RWPE2 (cell line): Measurements from ENCODE around the gene DSG1.

Source experiments
- ATAC-seq: fragments of 200-7000 bp; cut with Tn5 transposase; 3 replicates; pipeline ENCODE4 v1.9.1; 2021; ENCODE audit warnings: low read depth
- DNase-seq: peaks from one replicate; pipeline ENCODE4 v3.0.0-alpha.2; 2020; ENCODE audit warnings: low spot score
- H3K27ac ChIP-seq: fragments of 450-650 bp; 2 replicates; pipeline ENCODE4 v1.5.1; 2017; ENCODE audit warnings: mild to moderate bottlenecking; ENCODE audit not compliant: poor library complexity, severe bottlenecking
- H3K27me3 ChIP-seq: fragments of 250-450 bp; sonication (Bioruptor Pico); 2 replicates; pipeline ENCODE4 v1.5.1; 2021; ENCODE audit warnings: mild to moderate bottlenecking, moderate library complexity; ENCODE audit not compliant: insufficient read depth, poor library complexity, severe bottlenecking
- H3K36me3 ChIP-seq: fragments of 250-450 bp; sonication (Bioruptor Pico); 2 replicates; pipeline ENCODE4 v1.5.1; 2020; ENCODE audit warnings: low read depth, mild to moderate bottlenecking, moderate library complexity
- H3K4me1 ChIP-seq: fragments of 250-450 bp; sonication (Bioruptor Pico); 2 replicates; pipeline ENCODE4 v1.5.1; 2021; ENCODE audit warnings: mild to moderate bottlenecking, moderate library complexity; ENCODE audit not compliant: insufficient read depth, poor library complexity, severe bottlenecking
- H3K4me3 ChIP-seq: fragments of 250-450 bp; sonication (Bioruptor Pico); 2 replicates; pipeline ENCODE4 v1.5.1; 2021; ENCODE audit warnings: mild to moderate bottlenecking, moderate library complexity; ENCODE audit not compliant: severe bottlenecking
- H3K9me3 ChIP-seq: fragments of 250-450 bp; sonication (Bioruptor Pico); 2 replicates; pipeline ENCODE4 v1.5.1; 2021; ENCODE audit warnings: mild to moderate bottlenecking, moderate library complexity; ENCODE audit not compliant: severe bottlenecking
- TF ChIP-seq, protein P1 (sequence below): fragments of 450-650 bp; IDR thresholded peaks from one replicate; pipeline ENCODE4 v1.5.1; 2017; ENCODE audit warnings: mild to moderate bottlenecking, moderate library complexity; ENCODE audit not compliant: poor library complexity, severe bottlenecking

Gene DSG1

DNA sequence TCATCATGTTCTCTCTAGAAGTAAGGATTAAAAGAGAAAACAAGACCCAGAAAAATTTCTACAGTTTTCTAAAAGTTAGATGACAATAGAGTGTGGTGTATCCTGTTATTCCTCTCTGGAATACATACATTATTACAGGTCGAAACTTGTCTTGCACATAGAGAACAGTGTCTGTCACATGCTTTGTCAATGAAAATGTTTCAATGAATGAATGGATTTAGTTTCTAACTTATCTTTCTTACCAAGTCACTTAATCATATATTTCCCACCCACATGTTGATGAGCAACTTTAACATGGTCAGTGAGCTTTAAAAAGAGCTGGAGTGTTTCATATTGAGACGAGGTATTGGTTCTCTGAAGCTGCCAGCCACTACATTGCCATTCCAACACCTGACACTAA, 63.0 kb downstream of the DSG1 start:
- TF ChIP-seq, protein P1, sequence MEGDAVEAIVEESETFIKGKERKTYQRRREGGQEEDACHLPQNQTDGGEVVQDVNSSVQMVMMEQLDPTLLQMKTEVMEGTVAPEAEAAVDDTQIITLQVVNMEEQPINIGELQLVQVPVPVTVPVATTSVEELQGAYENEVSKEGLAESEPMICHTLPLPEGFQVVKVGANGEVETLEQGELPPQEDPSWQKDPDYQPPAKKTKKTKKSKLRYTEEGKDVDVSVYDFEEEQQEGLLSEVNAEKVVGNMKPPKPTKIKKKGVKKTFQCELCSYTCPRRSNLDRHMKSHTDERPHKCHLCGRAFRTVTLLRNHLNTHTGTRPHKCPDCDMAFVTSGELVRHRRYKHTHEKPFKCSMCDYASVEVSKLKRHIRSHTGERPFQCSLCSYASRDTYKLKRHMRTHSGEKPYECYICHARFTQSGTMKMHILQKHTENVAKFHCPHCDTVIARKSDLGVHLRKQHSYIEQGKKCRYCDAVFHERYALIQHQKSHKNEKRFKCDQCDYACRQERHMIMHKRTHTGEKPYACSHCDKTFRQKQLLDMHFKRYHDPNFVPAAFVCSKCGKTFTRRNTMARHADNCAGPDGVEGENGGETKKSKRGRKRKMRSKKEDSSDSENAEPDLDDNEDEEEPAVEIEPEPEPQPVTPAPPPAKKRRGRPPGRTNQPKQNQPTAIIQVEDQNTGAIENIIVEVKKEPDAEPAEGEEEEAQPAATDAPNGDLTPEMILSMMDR: no peak
- Histone ChIP-seq H3K36me3 (no peaks in the 10 kb centered on the region), H3K27ac (no peak overlapping the region), H3K4me3 (no peak overlapping the region), H3K27me3 (no peaks in the 10 kb centered on the region), H3K4me1 (no peaks in the 10 kb centered on the region), H3K9me3 (no peaks in the 10 kb centered on the region)
- no peak for DNase-seq
- ATAC-seq: no peak

GRCh38 chr18:31382107-31382506, 64.1 kb downstream of the DSG1 start:
- TF ChIP-seq, protein P1: no peak
- H3K27ac ChIP-seq: no peak overlapping the region
- H3K9me3 ChIP-seq: no peaks in the 10 kb centered on the region
- no peak overlapping the region for H3K4me3 ChIP-seq
- ATAC-seq (no peak), DNase-seq (no peak)
- H3K36me3 ChIP-seq: no peaks in the 10 kb centered on the region
- H3K27me3 ChIP-seq: no peaks in the 10 kb centered on the region
- H3K4me1 ChIP-seq: no peaks in the 10 kb centered on the region

- TF ChIP-seq, protein P1: no peak
- H3K36me3 ChIP-seq: no peaks in the 10 kb centered on the region
- H3K27me3 ChIP-seq: no peaks in the 10 kb centered on the region
- H3K9me3 ChIP-seq: no peaks in the 10 kb centered on the region
- no peak overlapping the region for H3K4me3 ChIP-seq
- H3K27ac ChIP-seq: no peak overlapping the region
- no peaks in the 10 kb centered on the region for H3K4me1 ChIP-seq
- ATAC-seq: no peak
- DNase-seq: no peak
These were observed 68.8 kb downstream of the DSG1 start for GRCh38 chr18:31386741-31387140.

DNA sequence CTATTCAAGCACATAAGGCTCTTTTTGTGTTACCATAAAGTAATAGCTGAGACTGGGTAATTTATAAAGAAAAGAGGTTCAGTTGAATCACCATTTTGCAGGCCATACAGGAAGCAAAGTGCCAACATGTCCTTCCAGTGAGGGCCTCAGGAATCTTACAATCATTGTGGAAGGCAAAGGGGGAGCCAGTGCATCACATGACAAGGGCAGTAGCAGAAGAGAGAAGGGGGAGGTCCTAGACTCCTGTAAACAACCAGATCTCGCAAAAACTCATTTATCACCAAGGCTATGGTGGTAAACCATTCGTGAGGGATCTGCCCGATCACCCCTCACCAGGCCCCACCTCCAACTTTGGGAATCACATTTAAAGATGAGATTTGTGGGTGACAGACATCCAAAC, 75.3 kb downstream of the DSG1 start:
- TF ChIP-seq, protein P1: no peak
- H3K4me1 ChIP-seq: no peaks in the 10 kb centered on the region
- H3K27me3 ChIP-seq: no peaks in the 10 kb centered on the region
- ATAC-seq (no peak), DNase-seq (no peak)
- no peaks in the 10 kb centered on the region for H3K9me3 ChIP-seq
- H3K27ac ChIP-seq: no peak overlapping the region
- no peak overlapping the region for H3K4me3 ChIP-seq
- H3K36me3 ChIP-seq: no peaks in the 10 kb centered on the region

DNA sequence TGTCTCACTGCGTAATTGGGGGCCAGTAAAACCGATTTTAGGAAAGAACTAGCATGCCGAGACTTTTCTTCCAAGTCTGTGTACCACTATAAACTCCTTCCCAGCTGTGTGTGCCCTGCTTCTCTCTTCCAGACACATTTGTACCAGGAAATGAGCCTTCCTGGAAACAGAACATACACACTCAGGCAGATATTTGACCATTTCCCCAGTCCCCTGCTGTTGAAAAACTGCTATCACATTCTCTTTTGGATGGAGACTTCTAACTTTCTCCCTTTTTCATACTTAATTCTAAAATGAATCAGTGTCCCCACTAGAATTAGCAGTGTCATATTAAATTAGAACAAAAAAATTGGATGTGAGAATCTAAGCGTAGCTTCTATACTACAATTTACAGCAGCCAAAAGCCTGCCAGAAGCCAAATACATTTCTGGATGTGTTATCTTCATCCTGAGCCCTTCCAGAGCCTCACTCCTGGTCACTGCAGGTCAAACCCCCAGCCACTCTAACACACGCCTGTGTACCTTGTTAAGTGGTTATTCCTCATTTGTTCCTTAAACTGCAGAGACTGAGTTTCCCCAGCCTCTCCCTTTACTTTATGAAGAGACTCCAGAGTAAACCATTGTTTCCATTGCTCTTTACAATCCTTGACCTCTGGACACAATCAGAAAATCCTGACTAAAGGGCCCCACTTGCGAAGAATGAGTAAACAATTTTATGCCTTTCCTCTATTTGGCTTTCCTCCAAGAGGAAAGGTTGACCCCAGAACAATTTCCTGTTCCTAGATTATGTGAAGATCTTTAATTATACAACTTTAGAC, 79.0 kb downstream of the DSG1 start:
- ATAC-seq: no peak

More for the DNA sequence above, 79.0 kb downstream of the DSG1 start:
- TF ChIP-seq, protein P1: no peak
- no peak for DNase-seq
- Histone ChIP-seq H3K9me3 (no peaks in the 10 kb centered on the region), H3K4me1 (peaks cover 4% of the 10 kb centered on the region), H3K27ac (no peak overlapping the region), H3K27me3 (no peaks in the 10 kb centered on the region), H3K4me3 (no peak overlapping the region), H3K36me3 (no peaks in the 10 kb centered on the region)
